Measurements from ENCODE around the gene TMEM82.

TMEM82 gene

GRCh38 chr1:15755021-15755645 is 12.8 kb downstream of the TMEM82 start:
- no peaks in the 10 kb centered on the region for H3K9me3 ChIP-seq (ENCODE audit: control insufficient read depth in 1 of 2, low read length in 2 of 2)
- H3K4me3 ChIP-seq (ENCODE audit: low read depth in 1 of 2, low read length in 2 of 2), result peak overlapping the region in 1 of 2 donors; percentile 21
- no peaks in the 10 kb centered on the region for H3K36me3 ChIP-seq (ENCODE audit: control insufficient read depth in 1 of 2, insufficient read depth in 2 of 2, low read length in 2 of 2)
- H3K27ac ChIP-seq (ENCODE audit: low read depth, low read length), result no peak overlapping the region
- no peaks in the 10 kb centered on the region for H3K27me3 ChIP-seq (ENCODE audit: control insufficient read depth in 1 of 2, insufficient read depth in 2 of 2, low read length in 2 of 2)
- no peak overlapping the region for H3K9ac ChIP-seq (ENCODE audit: low read depth in 1 of 2, low read length in 2 of 2)
- peaks cover 15 to 22% of the 10 kb centered on the region in 2 donors for H3K4me1 ChIP-seq (ENCODE audit: control insufficient read depth in 1 of 2, insufficient read depth in 2 of 2, low read length in 2 of 2)

GRCh38 chr1:15755646-15756040 is 13.3 kb downstream of the TMEM82 start:
- no peak overlapping the region for H3K27ac ChIP-seq (ENCODE audit: low read depth, low read length)
- peak overlapping the region; percentile 38 to 88 for H3K9ac ChIP-seq (ENCODE audit: low read depth in 1 of 2, low read length in 2 of 2)

GRCh38 chr1:15756143-15757015 is 14.1 kb downstream of the TMEM82 start:
- Histone ChIP-seq H3K9ac (ENCODE audit: low read depth in 1 of 2, low read length in 2 of 2) (peak overlapping the region; percentile 83 to 88), H3K36me3 (ENCODE audit: control insufficient read depth in 1 of 2, insufficient read depth in 2 of 2, low read length in 2 of 2) (no peaks in the 10 kb centered on the region), H3K4me1 (ENCODE audit: control insufficient read depth in 1 of 2, insufficient read depth in 2 of 2, low read length in 2 of 2) (peaks cover 25 to 31% of the 10 kb centered on the region in 2 donors), H3K27me3 (ENCODE audit: control insufficient read depth in 1 of 2, insufficient read depth in 2 of 2, low read length in 2 of 2) (no peaks in the 10 kb centered on the region), H3K9me3 (ENCODE audit: control insufficient read depth in 1 of 2, low read length in 2 of 2) (no peaks in the 10 kb centered on the region), H3K4me3 (ENCODE audit: low read depth in 1 of 2, low read length in 2 of 2) (peak overlapping the region; percentile 66 to 84), H3K27ac (ENCODE audit: low read depth, low read length) (peak overlapping the region; percentile 73)

More at GRCh38 chr1:15755646-15756040, 13.3 kb downstream of the TMEM82 start:
- Histone ChIP-seq H3K27me3 (ENCODE audit: control insufficient read depth in 1 of 2, insufficient read depth in 2 of 2, low read length in 2 of 2) (no peaks in the 10 kb centered on the region), H3K36me3 (ENCODE audit: control insufficient read depth in 1 of 2, insufficient read depth in 2 of 2, low read length in 2 of 2) (no peaks in the 10 kb centered on the region), H3K4me3 (ENCODE audit: low read depth in 1 of 2, low read length in 2 of 2) (peak overlapping the region in 1 of 2 donors; percentile 21), H3K9me3 (ENCODE audit: control insufficient read depth in 1 of 2, low read length in 2 of 2) (no peaks in the 10 kb centered on the region), H3K4me1 (ENCODE audit: control insufficient read depth in 1 of 2, insufficient read depth in 2 of 2, low read length in 2 of 2) (peaks cover 18 to 24% of the 10 kb centered on the region in 2 donors)

GRCh38 chr1:15757016-15757543 is 14.8 kb downstream of the TMEM82 start:
- Histone ChIP-seq H3K9me3 (ENCODE audit: control insufficient read depth in 1 of 2, low read length in 2 of 2) (no peaks in the 10 kb centered on the region), H3K27ac (ENCODE audit: low read depth, low read length) (peak overlapping the region; percentile 73), H3K36me3 (ENCODE audit: control insufficient read depth in 1 of 2, insufficient read depth in 2 of 2, low read length in 2 of 2) (no peaks in the 10 kb centered on the region), H3K4me3 (ENCODE audit: low read depth in 1 of 2, low read length in 2 of 2) (peak overlapping the region; percentile 66 to 84), H3K4me1 (ENCODE audit: control insufficient read depth in 1 of 2, insufficient read depth in 2 of 2, low read length in 2 of 2) (peaks cover 31 to 34% of the 10 kb centered on the region in 2 donors), H3K27me3 (ENCODE audit: control insufficient read depth in 1 of 2, insufficient read depth in 2 of 2, low read length in 2 of 2) (no peaks in the 10 kb centered on the region), H3K9ac (ENCODE audit: low read depth in 1 of 2, low read length in 2 of 2) (peak overlapping the region; percentile 83 to 88)

- Histone ChIP-seq H3K9me3 (ENCODE audit: control insufficient read depth in 1 of 2, low read length in 2 of 2) (no peaks in the 10 kb centered on the region), H3K4me3 (ENCODE audit: low read depth in 1 of 2, low read length in 2 of 2) (peak overlapping the region; percentile 66 to 84), H3K27me3 (ENCODE audit: control insufficient read depth in 1 of 2, insufficient read depth in 2 of 2, low read length in 2 of 2) (no peaks in the 10 kb centered on the region), H3K4me1 (ENCODE audit: control insufficient read depth in 1 of 2, insufficient read depth in 2 of 2, low read length in 2 of 2) (peaks cover 31 to 34% of the 10 kb centered on the region in 2 donors), H3K27ac (ENCODE audit: low read depth, low read length) (peak overlapping the region; percentile 73), H3K36me3 (ENCODE audit: control insufficient read depth in 1 of 2, insufficient read depth in 2 of 2, low read length in 2 of 2) (no peaks in the 10 kb centered on the region), H3K9ac (ENCODE audit: low read depth in 1 of 2, low read length in 2 of 2) (peak overlapping the region; percentile 83 to 88)
Observed at GRCh38 chr1:15757575-15758342, 15.5 kb downstream of the TMEM82 start.

GRCh38 chr1:15758343-15758931 is 16.1 kb downstream of the TMEM82 start, which contains the start of gene FBLIM1:
FBLIM1 (plus strand) TSS chr1:15758795; CDS start chr1:15764984, 6,189 bp downstream.
- Histone ChIP-seq H3K27ac (ENCODE audit: low read depth, low read length) (peak within 1 kb of the TSS; percentile 73), H3K9ac (ENCODE audit: low read depth in 1 of 2, low read length in 2 of 2) (peak within 1 kb of the TSS; percentile 83 to 88), H3K27me3 (ENCODE audit: control insufficient read depth in 1 of 2, insufficient read depth in 2 of 2, low read length in 2 of 2) (no peaks in the 10 kb centered on the region), H3K4me1 (ENCODE audit: control insufficient read depth in 1 of 2, insufficient read depth in 2 of 2, low read length in 2 of 2) (peaks cover 31 to 34% of the 10 kb centered on the region in 2 donors), H3K9me3 (ENCODE audit: control insufficient read depth in 1 of 2, low read length in 2 of 2) (no peaks in the 10 kb centered on the region), H3K4me3 (ENCODE audit: low read depth in 1 of 2, low read length in 2 of 2) (peak within 1 kb of the TSS; percentile 66 to 84), H3K36me3 (ENCODE audit: control insufficient read depth in 1 of 2, insufficient read depth in 2 of 2, low read length in 2 of 2) (no peaks in the 10 kb centered on the region)

- peak overlapping the region; percentile 55 to 57 for H3K4me3 ChIP-seq (ENCODE audit: low read depth in 1 of 2, low read length in 2 of 2)
- no peaks in the 10 kb centered on the region for H3K9me3 ChIP-seq (ENCODE audit: control insufficient read depth in 1 of 2, low read length in 2 of 2)
- no peaks in the 10 kb centered on the region for H3K36me3 ChIP-seq (ENCODE audit: control insufficient read depth in 1 of 2, insufficient read depth in 2 of 2, low read length in 2 of 2)
- H3K4me1 ChIP-seq (ENCODE audit: control insufficient read depth in 1 of 2, insufficient read depth in 2 of 2, low read length in 2 of 2), result peaks cover 36 to 40% of the 10 kb centered on the region in 2 donors
- H3K9ac ChIP-seq (ENCODE audit: low read depth in 1 of 2, low read length in 2 of 2), result peak overlapping the region; percentile 56 to 57
- no peaks in the 10 kb centered on the region for H3K27me3 ChIP-seq (ENCODE audit: control insufficient read depth in 1 of 2, insufficient read depth in 2 of 2, low read length in 2 of 2)
- peak overlapping the region; percentile 14 for H3K27ac ChIP-seq (ENCODE audit: low read depth, low read length)
Observed at GRCh38 chr1:15758953-15759661, 16.8 kb downstream of the TMEM82 start.

GRCh38 chr1:15760520-15761211 is 18.4 kb downstream of the TMEM82 start:
- H3K9ac ChIP-seq (ENCODE audit: low read depth in 1 of 2, low read length in 2 of 2), result peak overlapping the region; percentile 18 to 19

More at GRCh38 chr1:15760520-15761211, 18.4 kb downstream of the TMEM82 start:
- no peaks in the 10 kb centered on the region for H3K9me3 ChIP-seq (ENCODE audit: control insufficient read depth in 1 of 2, low read length in 2 of 2)
- H3K4me1 ChIP-seq (ENCODE audit: control insufficient read depth in 1 of 2, insufficient read depth in 2 of 2, low read length in 2 of 2), result peaks cover 41 to 43% of the 10 kb centered on the region in 2 donors
- peak overlapping the region; percentile 36 for H3K27ac ChIP-seq (ENCODE audit: low read depth, low read length)
- peak overlapping the region in 1 of 2 donors; percentile 15 for H3K4me3 ChIP-seq (ENCODE audit: low read depth in 1 of 2, low read length in 2 of 2)
- no peaks in the 10 kb centered on the region for H3K27me3 ChIP-seq (ENCODE audit: control insufficient read depth in 1 of 2, insufficient read depth in 2 of 2, low read length in 2 of 2)
- H3K36me3 ChIP-seq (ENCODE audit: control insufficient read depth in 1 of 2, insufficient read depth in 2 of 2, low read length in 2 of 2), result peaks cover 6 to 12% of the 10 kb centered on the region in 2 donors
